GM12892 (cell line): ENCODE measurements around the gene SENP5.

Source experiments
- POLR2A ChIP-seq: IDR thresholded peaks from 2 replicates; pipeline ENCODE4 v1.6.1; 2011; ENCODE audit warnings: low read depth, low read length, control low read depth
- POLR2AphosphoS5 ChIP-seq: IDR thresholded peaks from 2 replicates; pipeline ENCODE4 v1.6.1; 2011; ENCODE audit warnings: low read depth, low read length, control low read depth

- TF ChIP-seq POLR2A (no peak), POLR2AphosphoS5 (no peak)
These were observed 99.9 kb downstream of the SENP5 start for GRCh38 chr3:196967412-196968232.
